Karpas-422 (cell line): Measurements from ENCODE around the gene SERPINB4. TPM values are rescaled to one million over a fixed set of nuclear protein-coding genes. Genes with fewer than 3 reads are reported as not detected.
"Not testable (repeated sequence)": the region's sequence is repeated elsewhere in the genome, so short reads cannot be mapped to it uniquely, and the experiment has no call there.

Source experiments
- DNase-seq: peaks from one replicate; pipeline ENCODE4 v3.0.0-alpha.2; 2015
- H2AFZ ChIP-seq: fragments of 200-600 bp; sonication (generic); 2 replicates; pipeline ENCODE4 v1.6.1; 2014; ENCODE audit warnings: antibody characterized with exemption, low read length, mixed read lengths
- H3K27ac ChIP-seq: fragments of 200-600 bp; sonication (generic); 2 replicates; pipeline ENCODE4 v1.5.1; 2014; ENCODE audit warnings: mild to moderate bottlenecking, low read length, moderate library complexity
- H3K27me3 ChIP-seq: fragments of 200-600 bp; sonication (generic); 2 replicates; pipeline ENCODE4 v1.6.1; 2014; ENCODE audit warnings: low read length, mixed read lengths
- H3K36me3 ChIP-seq: fragments of 200-600 bp; sonication (generic); 2 replicates; pipeline ENCODE4 v1.6.1; 2014; ENCODE audit warnings: low read length, mixed read lengths; ENCODE audit not compliant: insufficient read depth
- H3K4me1 ChIP-seq: fragments of 200-600 bp; sonication (generic); 2 replicates; pipeline ENCODE4 v1.6.1; 2014; ENCODE audit warnings: mild to moderate bottlenecking, low read length, mixed read lengths
- H3K4me2 ChIP-seq: fragments of 200-600 bp; sonication (generic); 2 replicates; pipeline ENCODE4 v1.6.1; 2014; ENCODE audit warnings: low read length, low read depth, mild to moderate bottlenecking; ENCODE audit not compliant: poor library complexity, severe bottlenecking
- H3K4me3 ChIP-seq: fragments of 200-600 bp; sonication (generic); 2 replicates; pipeline ENCODE4 v1.5.1; 2014; ENCODE audit warnings: mild to moderate bottlenecking, antibody characterized with exemption, low read length, mixed read lengths
- H3K79me2 ChIP-seq: fragments of 200-600 bp; sonication (generic); 2 replicates; pipeline ENCODE4 v1.6.1; 2014; ENCODE audit warnings: mild to moderate bottlenecking, low read length, mixed read lengths
- H3K9ac ChIP-seq: fragments of 200-600 bp; sonication (generic); 2 replicates; pipeline ENCODE4 v1.6.0; 2014; ENCODE audit warnings: low read length
- H3K9me2 ChIP-seq: fragments of 200-600 bp; sonication (generic), shearing (Covaris generic); replicated peaks from 2 replicates; pipeline ENCODE4 v1.6.0; 2014; ENCODE audit warnings: mild to moderate bottlenecking, low read length, moderate library complexity; ENCODE audit not compliant: insufficient read depth
- H3K9me3 ChIP-seq: fragments of 300-700, 200-600 bp; sonication (generic); 2 replicates; pipeline ENCODE4 v1.6.1; 2014; ENCODE audit warnings: low read length, mixed read lengths
- H4K20me1 ChIP-seq: fragments of 200-600 bp; sonication (generic); 2 replicates; pipeline ENCODE4 v1.6.1; 2014; ENCODE audit warnings: mild to moderate bottlenecking, antibody characterized with exemption, low read length, low read depth; ENCODE audit not compliant: insufficient read depth
- total RNA-seq: library from RNA; depleted of rRNA; stranded (reverse); fragments of >200 nt; shearing (Covaris generic); gene quantifications from 2 replicates; pipeline ENCODE4 v1.2.3, GENCODE V29; 2014; ENCODE audit warnings: low replicate concordance; rRNA removed

SERPINB4 gene
- not detected in 2 replicates for total RNA-seq

DNA sequence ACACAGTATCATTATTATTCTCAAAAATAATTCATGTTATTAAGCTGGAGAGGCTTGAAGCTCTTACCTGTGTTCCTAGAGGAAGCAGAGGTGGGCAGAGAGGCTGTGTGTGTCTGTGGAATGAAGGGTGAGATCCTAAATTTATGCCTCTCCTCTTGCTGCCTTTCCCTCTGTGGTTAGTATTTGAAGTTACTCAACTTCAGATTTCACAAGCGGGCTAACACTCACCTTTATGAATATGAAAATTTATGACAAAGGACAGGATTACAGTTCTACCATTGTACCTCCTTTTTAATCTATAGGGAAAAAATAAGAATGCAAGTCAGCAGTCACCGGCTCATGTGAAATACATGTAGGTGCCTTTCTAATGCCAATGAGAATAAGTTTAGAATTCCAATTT, at the start of gene SERPINB4:
Gene SERPINB4 (minus strand): TSS at position 115 of the 400 bp plus-strand sequence. CDS start 679 bp downstream, outside the sequence.
- H3K9ac ChIP-seq, H3K27me3 ChIP-seq, H3K4me1 ChIP-seq, H3K4me2 ChIP-seq, H3K36me3 ChIP-seq, H3K27ac ChIP-seq, DNase-seq, H2AFZ ChIP-seq, H4K20me1 ChIP-seq, H3K79me2 ChIP-seq, H3K9me2 ChIP-seq, H3K4me3 ChIP-seq, H3K9me3 ChIP-seq: not testable (repeated sequence)

DNA sequence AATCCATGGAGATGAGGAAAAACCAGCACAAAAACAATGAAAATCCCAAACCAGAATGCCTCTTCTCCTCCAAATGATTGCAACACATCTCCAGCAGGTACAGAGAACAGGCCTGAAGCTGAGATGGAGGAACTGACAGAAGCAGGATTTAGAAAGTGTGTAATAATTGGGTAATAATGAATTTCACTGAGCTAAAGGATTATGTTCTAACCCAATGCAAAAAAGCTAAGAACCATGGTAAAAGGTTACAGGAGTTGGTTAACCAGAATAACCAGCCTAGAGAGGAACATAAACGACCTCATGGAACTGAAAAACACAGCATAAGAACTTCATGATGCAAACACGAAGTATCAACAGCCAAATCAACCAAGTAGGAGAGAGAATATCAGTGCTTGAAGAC, 45.0 kb upstream of the SERPINB4 start:
- H2AFZ ChIP-seq: no peak overlapping the region
- H3K36me3 ChIP-seq: no peaks in the 10 kb centered on the region
- no peak overlapping the region for H3K4me2 ChIP-seq

DNA sequence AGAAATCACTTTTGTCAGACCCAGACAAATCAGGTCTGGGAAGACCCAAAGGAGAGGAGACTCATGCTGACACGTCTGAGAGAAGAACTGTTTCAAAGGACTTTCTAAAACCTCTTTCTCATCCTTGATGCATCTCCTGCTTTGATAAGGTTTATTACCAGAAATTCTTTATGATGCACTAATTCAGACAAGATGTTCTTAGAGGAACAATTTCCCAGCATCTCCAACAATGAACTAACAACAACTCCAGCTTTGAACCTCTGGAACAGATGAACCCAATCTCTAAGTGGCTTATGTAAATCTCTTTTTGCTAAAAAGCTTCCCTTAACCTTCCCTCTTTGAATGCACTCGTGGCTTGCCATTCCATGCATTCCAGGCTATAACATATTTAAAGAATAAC, 42.8 kb upstream of the SERPINB4 start:
- Histone ChIP-seq H3K9me2 (no peaks in the 10 kb centered on the region), H3K4me3 (no peak overlapping the region), H3K36me3 (no peaks in the 10 kb centered on the region), H3K4me2 (no peak overlapping the region), H4K20me1 (no peaks in the 10 kb centered on the region), H3K9ac (no peak overlapping the region), H3K4me1 (no peaks in the 10 kb centered on the region), H3K27me3 (no peaks in the 10 kb centered on the region), H3K9me3 (no peaks in the 10 kb centered on the region), H2AFZ (no peak overlapping the region), H3K27ac (no peak overlapping the region), H3K79me2 (no peaks in the 10 kb centered on the region)
- no peak for DNase-seq

More for the DNA sequence above, 45.0 kb upstream of the SERPINB4 start:
- Histone ChIP-seq H3K9ac (no peak overlapping the region), H3K4me1 (no peaks in the 10 kb centered on the region), H3K4me3 (no peak overlapping the region), H3K27ac (no peak overlapping the region), H4K20me1 (no peaks in the 10 kb centered on the region), H3K9me2 (no peaks in the 10 kb centered on the region), H3K27me3 (no peaks in the 10 kb centered on the region), H3K79me2 (no peaks in the 10 kb centered on the region), H3K9me3 (no peaks in the 10 kb centered on the region)
- no peak for DNase-seq

DNA sequence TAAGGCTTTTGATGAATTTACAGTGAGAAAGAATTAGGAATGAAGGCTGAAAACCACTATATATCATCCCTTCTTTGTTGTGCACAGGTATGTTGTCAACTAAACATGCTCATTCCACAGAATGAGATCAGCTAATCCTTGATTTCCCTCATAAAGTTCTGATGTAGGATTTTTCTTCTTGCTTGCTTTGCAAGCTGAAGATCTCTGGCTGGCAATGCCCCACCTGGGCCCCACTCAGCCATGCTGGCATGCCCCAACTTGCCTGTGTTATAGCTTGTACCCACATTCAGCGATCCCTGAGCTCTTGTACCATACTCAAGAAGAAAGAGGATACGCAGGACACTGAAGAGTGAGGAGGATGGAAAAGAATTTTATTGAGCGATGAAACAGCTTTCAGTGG, 40.7 kb upstream of the SERPINB4 start:
- Histone ChIP-seq H2AFZ (no peak overlapping the region), H3K9me2 (no peaks in the 10 kb centered on the region), H3K4me1 (no peaks in the 10 kb centered on the region), H3K79me2 (no peaks in the 10 kb centered on the region), H3K27ac (no peak overlapping the region), H3K36me3 (no peaks in the 10 kb centered on the region), H3K4me3 (no peak overlapping the region), H4K20me1 (no peaks in the 10 kb centered on the region), H3K9ac (no peak overlapping the region), H3K9me3 (no peaks in the 10 kb centered on the region), H3K27me3 (no peaks in the 10 kb centered on the region), H3K4me2 (no peak overlapping the region)
- no peak for DNase-seq

DNA sequence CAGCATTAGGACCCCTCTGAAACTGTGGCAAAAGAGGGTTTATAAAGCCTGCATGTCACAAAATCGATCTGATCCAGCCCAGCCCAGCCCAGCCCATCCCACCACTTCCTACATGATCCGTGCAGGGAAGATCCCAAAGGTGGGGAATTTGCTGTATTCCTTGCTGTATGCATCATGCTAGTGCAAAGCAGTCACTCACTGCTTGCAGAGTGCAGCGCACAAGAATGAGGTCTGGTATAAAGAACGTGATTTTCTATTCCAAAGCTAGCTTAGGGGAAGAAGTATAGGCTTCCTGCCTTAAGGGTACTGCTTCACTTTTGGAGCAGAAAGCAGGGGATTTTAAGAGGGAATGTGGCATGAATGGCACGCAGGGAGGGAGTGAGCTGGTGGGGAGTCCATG, 39.8 kb upstream of the SERPINB4 start:
- Histone ChIP-seq H4K20me1 (no peaks in the 10 kb centered on the region), H3K79me2 (no peaks in the 10 kb centered on the region), H3K27ac (no peak overlapping the region), H3K4me3 (no peak overlapping the region), H3K36me3 (no peaks in the 10 kb centered on the region), H3K4me2 (no peak overlapping the region), H3K9me2 (no peaks in the 10 kb centered on the region), H3K9me3 (no peaks in the 10 kb centered on the region), H2AFZ (no peak overlapping the region), H3K27me3 (no peaks in the 10 kb centered on the region), H3K4me1 (no peaks in the 10 kb centered on the region), H3K9ac (no peak overlapping the region)
- DNase-seq: no peak

DNA sequence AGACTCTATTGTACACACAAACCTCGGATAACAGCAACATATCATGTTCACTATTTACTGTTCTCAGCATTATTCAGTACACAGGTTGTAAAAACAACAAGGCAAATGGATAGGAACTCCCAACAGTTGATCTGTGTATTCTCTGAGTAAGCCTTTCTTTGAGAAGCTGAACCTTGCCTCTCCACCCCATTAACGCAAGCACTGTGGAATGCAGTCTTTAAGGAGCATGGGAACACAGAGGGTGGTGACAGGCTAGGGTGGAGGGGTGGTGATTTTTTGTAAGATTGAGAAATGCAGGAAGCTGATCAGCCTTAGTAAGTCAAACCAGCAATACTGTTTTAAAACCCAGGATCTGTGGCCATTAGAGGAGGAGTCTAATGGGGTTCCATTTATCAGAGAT, 39.1 kb upstream of the SERPINB4 start:
- H3K27me3 ChIP-seq: no peaks in the 10 kb centered on the region
- H3K9me3 ChIP-seq: no peaks in the 10 kb centered on the region
- no peak overlapping the region for H2AFZ ChIP-seq
- H4K20me1 ChIP-seq: no peaks in the 10 kb centered on the region
- no peak for DNase-seq
- no peaks in the 10 kb centered on the region for H3K79me2 ChIP-seq
- no peaks in the 10 kb centered on the region for H3K4me1 ChIP-seq
- no peaks in the 10 kb centered on the region for H3K36me3 ChIP-seq
- no peaks in the 10 kb centered on the region for H3K9me2 ChIP-seq
- no peak overlapping the region for H3K9ac ChIP-seq
- no peak overlapping the region for H3K4me3 ChIP-seq
- no peak overlapping the region for H3K27ac ChIP-seq
- H3K4me2 ChIP-seq: no peak overlapping the region

DNA sequence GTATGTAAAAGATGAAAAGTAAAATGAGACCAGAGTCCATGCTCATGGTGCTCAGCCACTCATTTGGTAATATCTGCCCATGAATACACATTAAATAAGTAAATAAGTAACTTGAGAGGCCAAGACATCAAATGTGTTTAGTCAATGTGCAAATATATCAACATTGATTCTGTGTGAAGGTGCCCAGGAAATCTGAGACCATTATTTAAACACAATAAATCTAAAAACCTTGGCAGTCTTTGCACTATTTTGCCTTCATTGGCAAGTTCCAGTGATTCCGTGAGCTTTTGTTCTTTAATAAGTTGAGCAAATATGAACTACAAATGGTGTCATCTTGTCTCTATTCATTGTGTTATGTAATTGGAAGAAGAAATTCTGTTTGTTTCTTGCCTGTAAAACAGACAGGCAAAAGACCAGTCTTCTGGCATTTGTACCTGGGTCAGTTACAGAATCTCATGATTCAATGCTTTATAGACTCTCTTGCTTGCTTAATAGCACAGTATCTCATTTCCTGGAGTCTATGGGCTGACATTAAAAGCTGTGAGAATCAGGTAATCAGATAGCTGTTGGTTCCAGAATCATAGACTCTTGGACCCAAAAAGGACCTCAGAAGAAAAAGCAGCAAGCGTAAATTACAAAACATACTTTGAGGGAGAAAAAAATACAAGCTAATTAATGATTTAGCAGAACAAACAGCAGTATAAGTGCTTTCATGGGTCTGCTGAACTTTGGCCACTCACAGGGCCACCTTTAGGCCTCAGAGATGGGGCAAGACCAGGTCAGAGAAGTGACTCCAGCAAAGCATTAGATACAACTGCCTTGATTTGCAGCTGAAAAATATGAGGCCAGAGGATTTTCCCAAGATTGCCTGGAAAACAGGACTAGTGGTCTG, 37.6 kb upstream of the SERPINB4 start:
- Histone ChIP-seq H3K9me2 (no peaks in the 10 kb centered on the region), H4K20me1 (no peaks in the 10 kb centered on the region), H3K4me3 (no peak overlapping the region), H3K4me1 (no peaks in the 10 kb centered on the region), H2AFZ (no peak overlapping the region), H3K27me3 (no peaks in the 10 kb centered on the region), H3K9me3 (no peaks in the 10 kb centered on the region), H3K4me2 (no peak overlapping the region), H3K79me2 (no peaks in the 10 kb centered on the region), H3K27ac (no peak overlapping the region), H3K9ac (no peak overlapping the region), H3K36me3 (no peaks in the 10 kb centered on the region)
- DNase-seq: no peak

DNA sequence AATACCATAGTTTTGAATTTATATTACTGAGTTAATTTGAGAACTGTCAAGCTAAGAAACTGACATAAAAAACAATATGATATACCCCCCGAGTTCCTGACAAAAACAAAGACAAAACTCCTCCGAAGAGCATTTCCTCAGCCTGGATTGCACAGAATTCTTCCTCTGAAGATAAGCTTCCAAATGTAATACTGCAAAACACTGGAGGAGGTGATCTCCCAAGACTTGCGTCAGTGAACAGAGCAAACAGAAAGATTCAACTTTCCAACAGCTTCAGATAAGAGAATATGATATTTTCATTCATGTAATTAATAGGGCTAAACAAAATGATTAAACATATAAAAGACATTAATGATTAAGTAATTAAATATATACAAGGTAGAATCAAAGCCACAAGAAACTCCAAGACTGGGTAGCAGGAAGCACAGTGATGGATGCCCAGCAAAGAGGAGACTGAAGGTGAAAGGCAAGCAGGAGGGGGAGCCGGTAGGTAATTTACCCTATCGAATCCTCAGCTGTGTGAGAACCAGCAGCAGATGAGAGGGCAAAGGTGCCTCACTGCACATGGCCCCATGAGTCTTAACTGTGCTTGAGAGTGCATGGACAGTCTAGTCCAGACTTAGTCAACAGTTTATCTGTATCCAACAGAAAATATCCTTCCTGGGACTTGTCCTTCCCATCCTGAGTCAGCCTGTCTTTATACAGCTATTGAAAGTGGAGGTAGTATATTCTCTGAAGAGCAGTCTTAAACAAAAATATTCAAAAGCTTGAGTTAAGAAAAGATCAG, 36.0 kb upstream of the SERPINB4 start:
- H3K36me3 ChIP-seq: no peaks in the 10 kb centered on the region
- no peaks in the 10 kb centered on the region for H3K9me2 ChIP-seq
- no peak overlapping the region for H3K9ac ChIP-seq
- no peaks in the 10 kb centered on the region for H4K20me1 ChIP-seq
- no peaks in the 10 kb centered on the region for H3K9me3 ChIP-seq
- H3K27me3 ChIP-seq: no peaks in the 10 kb centered on the region
- no peak for DNase-seq
- H3K4me3 ChIP-seq: no peak overlapping the region
- H3K27ac ChIP-seq: no peak overlapping the region
- H3K4me2 ChIP-seq: no peak overlapping the region
- no peak overlapping the region for H2AFZ ChIP-seq
- H3K4me1 ChIP-seq: no peaks in the 10 kb centered on the region
- H3K79me2 ChIP-seq: no peaks in the 10 kb centered on the region
